Measurements from ENCODE around the gene MAN1B1. TPM values are rescaled to one million over a fixed set of nuclear protein-coding genes. Genes with fewer than 3 reads are reported as not detected.

The MAN1B1 gene
- 59.5 TPM for total RNA-seq

DNA sequence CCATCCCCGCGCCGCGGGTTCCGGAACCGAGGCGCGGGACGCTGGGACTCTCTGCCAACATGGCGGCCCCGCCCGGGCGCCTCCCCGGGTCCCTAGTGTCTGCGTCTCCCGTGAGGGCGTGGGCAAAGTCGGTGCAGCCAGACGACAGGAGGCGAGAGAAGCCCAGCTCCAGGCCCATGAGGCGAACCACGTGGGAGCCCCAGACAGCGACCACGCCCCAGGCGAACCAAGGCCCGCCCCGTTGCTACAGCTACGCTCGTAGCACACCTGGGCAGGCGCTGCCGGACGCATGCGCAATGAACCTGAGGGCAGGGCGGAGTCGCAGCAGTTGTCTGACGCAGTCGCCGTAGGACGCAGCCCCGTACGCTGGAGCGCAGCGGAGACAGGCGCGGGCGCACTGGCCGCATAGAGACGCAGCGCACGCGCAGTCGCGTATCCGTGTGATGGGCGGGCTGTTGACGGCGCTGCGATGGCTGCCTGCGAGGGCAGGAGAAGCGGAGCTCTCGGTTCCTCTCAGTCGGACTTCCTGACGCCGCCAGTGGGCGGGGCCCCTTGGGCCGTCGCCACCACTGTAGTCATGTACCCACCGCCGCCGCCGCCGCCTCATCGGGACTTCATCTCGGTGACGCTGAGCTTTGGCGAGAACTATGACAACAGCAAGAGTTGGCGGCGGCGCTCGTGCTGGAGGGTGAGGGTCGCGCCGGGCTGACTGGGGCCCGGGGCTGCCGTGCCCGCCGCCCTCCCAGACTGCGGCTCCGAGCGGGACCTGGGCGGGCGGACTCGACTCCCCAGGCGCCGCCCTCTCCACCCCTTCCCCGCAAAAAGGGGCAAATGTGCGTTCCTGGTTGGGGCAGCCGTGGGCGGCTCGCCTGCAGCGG is at the start of gene MAN1B1:
Gene MAN1B1, plus strand, starts transcription at position 455 of the 878 bp plus-strand sequence. Its CDS starts 15 bp downstream, at position 470.
- DNase-seq = peak; percentile 99

DNA sequence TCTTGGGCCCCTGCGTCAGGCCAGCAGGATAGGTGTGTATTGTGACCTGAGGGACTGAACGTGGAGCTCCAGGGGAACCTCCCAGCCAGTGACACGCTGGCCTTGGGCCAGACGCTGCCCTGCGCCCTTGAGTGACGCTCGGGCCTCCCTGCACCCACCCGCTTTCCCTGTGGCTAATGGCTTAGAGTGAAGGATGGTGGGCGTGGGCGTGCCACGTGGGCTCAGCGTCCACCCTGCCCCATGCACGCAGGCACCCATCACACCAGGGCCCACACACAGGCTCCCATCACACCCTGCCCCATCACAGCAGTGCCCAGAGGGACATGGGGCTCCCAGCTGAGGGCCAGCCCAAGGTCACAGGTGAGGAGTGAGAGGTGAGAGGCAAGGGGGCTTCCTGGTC is 49.8 kb upstream of the MAN1B1 start:
- DNase-seq = no peak

DNA sequence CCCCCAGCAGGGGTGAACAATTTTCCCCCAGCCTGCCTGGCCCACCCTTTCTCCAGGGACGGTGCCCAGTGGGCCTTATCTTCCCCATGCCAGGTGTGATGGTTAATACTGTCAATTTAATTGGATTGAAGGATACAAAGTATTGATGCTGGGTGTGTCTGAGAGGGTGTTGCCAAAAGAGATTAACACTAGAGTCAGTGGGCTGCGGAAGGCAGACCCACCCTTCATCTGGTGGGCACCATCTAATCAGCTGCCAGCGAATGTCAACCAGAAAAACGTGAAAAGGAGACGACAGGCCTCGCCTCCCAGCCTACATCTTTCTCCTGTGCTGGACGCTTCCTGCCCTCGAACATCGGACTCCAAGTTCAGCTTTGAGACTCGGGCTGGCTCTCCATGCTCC is 49.3 kb upstream of the MAN1B1 start:
- DNase-seq = no peak

DNA sequence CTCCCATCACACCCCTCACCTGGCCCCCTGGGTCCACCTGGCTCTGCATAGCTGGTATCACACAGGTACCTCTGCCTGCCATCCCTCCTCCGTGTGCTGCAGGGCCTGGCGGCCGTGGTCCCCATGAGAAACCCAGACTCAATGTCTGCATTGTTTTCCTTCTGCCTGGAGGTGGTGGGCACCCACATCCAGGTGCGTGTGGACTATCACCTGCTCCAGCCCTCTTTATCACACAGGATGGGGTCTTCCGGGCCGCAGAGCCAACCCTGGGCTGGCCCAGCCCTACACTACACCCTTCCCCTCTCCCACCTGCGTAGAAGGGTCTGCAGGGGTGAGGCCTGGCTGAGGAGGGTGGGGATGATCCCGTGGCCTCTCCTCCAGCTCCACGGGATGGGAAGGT is 47.9 kb upstream of the MAN1B1 start:
- DNase-seq = no peak

DNA sequence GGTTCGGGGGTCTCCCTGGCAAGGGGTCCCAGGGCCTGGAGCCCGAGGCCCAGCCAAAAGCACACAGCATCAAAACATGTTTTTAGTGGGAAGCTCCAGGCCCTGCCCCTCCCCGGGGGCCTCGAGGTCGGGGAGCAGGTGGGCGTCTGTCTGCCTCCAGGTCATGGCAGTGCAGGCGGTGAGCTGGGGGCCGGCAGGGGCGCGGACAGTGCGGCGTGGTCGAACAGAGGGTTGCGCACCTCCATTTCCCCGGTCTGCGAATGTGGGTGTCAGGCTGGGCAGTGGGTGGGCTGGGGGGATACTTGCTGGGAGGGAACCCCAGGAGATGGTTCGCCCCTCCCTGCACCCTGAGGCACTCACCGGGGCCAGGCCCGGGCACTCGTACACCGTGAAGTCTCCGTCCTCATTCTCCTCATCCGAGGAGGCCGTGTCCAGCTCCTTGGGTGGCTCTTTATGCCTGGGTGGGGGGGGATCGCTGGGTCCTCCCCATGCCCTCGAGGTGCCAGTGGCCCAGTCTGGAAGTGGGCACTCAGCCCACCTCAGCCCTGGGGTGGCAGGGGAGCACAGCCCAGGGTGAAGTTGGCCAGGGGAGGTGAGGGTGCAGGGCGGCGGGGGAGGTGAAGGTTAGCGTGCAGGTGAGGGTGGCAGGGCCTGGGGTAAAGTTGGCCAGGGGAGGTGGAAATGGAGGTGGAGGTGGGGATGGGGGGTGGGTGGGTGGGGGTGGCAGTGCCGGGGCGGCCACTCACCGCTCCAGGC is 47.0 kb upstream of the MAN1B1 start:
- no peak for DNase-seq

DNA sequence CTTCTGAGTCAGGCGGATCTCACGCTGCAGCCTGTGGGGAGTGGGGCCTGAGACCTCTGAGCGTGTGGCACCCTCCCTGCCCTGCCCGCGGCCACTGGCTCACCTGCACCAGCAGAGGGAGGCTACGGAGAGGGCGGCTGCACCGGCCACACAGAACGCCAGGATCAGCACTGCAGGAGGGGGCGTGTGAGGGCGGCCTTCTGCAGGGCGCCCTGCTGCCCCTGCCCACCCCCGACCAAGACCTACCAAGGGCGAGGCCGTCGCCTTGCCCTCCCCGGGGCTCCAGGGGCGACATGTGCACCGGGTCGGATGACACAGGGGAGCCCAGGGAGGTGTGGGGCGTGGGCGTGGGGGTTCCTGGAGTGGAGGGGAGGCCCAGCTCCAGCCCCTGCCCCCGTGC is 46.2 kb upstream of the MAN1B1 start:
- no peak for DNase-seq

DNA sequence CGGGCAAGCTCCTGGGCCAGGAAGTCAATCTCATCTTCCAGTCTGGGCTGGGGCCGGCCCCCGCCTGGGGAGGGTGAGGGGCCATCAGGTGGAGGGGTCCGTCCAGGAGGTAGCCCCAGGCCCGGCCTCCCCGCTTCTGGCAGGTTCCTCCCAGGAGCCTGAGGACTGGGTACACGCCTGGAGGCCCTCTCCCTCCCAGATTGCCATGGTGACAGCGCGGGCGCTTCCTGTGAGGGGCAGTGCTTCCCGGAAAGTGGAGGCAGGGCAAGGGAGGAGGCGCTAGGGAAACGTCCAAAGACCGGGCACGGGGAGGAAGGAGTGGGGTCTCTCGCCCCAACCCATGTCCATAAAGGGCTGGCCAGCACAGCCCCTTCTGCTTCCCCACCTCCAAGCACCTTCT is 45.7 kb upstream of the MAN1B1 start:
- no peak for DNase-seq

DNA sequence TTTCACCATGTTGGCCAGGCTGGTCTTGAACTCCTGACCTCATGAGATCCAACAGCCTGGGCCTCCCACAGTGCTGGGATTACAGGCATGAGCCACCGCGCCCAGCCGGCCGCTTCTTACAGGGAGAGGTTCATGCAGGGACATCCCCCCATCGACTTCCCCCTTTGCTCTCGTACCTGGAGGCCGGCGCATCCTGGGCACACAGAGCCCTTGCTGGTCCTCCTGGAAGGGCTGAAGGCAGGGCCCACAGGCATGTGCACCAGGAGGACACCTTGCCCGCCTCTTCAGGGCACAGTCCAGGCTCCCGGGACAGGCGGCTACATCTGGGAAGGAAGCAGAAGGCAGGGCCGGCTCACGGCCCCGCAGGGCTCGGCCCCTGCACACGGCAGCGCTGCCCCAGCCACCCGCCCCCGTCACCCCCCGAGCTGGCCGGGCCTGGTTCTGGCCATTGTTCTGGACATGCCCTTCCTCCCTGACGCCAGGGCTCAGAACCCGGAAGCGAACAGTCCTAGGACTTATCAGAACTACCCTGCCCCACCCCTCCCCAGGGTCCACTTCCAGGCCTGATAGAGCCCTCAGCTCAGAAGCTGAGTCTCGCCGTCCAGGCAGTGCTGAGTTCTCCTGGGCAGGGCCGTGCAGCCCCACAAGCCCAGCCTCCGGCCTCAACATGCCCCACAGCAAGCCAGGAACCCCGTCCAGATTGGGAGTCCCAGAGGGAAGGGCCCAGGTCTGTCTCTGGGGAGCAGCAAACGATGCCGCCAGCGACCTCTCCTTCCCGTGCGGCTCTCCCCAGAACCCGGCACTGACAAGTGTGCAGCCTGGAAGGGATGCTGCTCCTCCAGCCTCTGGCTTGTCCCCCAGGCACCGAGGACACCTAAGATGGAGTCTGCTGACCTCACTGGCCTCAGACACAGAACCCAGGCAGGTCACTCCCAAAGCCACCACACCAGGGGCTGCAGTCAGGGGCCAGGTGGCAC is 43.7 kb upstream of the MAN1B1 start:
- no peak for DNase-seq

DNA sequence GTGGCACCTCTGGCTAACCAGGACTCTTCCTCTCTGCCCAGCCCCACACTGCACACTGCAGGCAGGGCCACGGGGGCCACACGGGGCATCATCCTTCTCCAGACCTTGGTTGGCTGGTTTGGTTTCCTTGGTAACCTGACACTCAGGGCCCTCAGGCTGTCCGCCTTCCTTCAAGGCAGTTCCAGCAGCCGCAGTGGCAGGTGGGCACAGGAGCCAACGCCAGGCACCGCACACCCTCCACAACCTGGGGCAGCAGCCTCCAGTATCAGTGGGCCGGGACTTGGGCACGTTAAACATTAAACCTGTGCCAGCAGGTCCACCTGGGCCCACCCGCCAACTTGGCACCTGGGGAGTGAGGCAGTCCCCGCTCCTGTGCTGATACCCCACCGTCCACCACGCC is 42.7 kb upstream of the MAN1B1 start:
- DNase-seq = no peak

DNA sequence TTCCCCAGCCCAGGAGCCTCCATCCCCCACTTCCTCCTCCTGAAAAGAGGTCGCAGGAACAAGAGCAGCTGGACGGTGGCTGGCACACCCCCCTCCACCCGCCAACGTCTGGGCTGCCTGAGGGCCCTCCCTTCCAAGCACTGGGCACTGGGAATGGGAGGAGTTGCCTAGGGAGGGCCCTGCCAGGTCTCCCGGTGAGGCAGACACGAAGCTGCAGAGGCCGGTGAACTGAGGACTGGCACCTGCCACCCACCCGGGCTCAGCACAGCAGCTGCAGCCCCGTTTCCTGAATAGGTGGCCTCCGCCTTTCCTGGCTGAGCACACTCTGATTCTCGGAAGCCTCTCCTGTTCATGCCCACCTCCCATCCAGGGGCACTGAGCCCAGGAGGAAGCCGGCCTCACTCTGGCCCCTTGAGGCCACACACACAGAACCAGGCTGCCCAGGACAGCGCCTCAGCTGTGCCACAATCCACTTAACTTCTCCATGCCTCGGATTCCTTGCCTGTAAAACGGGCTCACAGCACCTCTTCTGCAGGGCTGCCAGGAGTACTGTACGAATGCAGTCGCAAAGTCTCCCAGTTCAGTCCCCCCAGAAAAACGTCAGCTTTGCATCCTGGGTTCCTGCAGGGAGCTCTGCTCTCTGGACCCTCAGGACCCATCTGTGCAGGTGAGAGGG is 42.1 kb upstream of the MAN1B1 start:
- no peak for DNase-seq

DNA sequence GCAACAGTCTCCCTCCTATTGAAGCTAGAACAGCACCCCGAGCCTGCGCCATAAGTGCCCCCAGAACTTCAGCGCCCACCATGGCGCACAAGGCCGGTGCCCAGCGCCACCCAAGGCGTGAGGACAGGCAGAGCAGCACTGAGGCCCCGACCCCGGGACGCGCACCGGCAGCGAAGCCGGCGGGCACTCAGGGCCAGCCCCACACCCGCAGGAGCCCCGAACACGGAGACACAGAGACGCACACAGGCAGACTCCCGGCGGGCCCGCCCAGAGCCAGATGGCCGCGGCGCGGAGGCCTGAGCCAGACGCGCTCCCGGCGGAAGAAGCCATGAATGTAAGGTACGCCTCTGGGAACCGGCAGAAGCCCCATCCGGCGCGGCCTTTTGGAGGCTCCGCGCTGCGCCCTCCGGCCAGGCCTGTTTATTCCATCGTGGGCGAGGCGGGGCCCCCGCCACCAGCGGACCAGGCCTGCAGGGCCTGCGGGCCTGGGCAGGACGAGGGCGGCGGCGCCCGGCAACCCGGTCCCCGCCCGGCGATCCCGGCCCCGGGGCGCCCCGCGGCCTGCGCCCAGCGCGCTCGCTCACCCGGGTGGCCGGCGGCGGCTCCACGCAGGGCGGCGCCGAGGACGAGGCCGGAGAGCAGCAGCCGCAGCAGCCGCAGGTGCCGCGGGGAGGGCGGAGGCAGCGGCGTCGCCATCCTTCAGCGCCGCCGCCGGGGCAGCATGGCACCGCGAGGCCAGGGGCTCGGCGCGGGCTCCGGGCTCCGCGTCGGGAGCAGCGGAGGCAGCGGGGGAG is 41.3 kb upstream of the MAN1B1 start:
- peak; percentile 34 for DNase-seq

DNA sequence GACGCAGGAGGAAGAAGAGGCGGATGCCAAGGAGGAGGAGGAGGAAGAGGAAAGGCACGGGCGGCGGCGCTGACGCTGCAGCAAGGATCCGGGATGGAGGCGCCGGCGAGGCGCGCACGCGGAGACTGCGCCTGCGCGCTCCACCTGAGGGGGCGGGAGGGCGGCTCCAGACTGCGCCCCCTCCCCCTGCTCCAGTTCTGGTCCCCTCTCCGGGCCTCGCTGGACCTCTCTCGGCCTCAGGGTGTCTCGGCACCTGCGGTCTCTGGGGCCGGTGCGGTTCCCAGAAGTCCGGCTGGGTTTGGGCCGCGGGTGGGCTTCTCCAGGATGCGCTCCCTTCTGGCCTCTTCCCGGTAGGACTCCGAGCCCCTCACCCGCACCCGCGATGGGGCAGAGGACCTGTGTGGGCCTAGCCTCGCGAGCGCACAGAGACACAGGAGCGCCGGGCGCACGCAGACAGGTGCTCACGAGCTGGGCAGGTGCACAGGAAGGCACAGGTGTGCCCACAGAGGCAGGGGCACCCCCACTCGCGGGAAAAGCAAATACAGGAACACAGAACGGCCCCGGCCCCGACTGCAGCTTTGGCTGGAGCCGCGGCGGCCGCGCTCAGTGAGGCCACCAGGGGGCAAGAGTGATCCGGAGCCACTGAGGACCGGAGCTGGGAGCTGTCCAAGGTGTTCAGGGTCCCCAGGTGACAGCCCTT is 40.5 kb upstream of the MAN1B1 start, which contains the start of gene NPDC1:
Gene NPDC1, minus strand, starts transcription at position 90 of the 700 bp plus-strand sequence. CDS start 188 bp downstream, outside the sequence.
- peak; percentile 85 for DNase-seq

DNA sequence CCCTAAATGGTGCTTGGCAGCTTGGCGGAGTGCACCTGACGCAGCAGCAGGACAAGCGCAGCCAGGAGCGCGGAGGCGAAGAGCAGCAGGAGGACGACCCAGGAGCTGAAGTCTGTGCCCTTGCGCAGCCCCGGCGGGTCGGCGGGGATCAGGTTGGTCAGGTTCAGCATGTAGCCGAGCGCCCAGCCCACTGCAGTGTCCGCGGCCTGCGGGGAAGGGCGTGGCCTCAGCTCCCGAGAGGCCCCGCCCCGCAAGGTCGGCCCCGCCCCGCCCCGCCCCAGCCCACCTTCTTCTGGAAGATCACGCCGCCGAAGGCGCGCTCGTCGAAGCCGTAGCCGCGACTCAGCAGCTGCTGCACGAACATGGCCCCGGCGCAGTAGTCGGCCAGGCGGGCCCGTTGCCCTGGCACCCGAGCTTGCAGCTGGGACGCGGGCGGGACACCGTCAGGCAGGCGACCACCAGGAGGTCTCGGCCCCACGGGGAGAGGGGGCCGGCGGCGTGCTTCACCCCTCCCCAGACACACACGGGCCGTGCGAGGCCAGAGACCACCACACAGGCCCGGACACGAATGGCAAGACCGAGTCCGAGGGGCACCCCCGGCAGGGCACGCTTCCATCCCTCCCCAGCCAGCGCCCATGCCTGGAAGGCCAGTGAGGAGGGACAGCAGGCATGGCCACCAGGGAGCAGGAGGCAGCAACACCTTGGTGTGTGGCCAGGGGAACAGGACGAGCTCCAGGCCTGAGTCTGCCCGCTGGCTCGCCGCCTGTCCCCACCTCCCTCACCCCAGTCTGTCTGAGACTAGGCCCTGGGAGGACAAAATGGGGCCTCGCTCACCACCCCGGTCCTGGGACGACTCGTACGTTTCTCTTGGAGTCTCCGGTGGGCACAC is 37.9 kb upstream of the MAN1B1 start:
- DNase-seq = peak; percentile 38

DNA sequence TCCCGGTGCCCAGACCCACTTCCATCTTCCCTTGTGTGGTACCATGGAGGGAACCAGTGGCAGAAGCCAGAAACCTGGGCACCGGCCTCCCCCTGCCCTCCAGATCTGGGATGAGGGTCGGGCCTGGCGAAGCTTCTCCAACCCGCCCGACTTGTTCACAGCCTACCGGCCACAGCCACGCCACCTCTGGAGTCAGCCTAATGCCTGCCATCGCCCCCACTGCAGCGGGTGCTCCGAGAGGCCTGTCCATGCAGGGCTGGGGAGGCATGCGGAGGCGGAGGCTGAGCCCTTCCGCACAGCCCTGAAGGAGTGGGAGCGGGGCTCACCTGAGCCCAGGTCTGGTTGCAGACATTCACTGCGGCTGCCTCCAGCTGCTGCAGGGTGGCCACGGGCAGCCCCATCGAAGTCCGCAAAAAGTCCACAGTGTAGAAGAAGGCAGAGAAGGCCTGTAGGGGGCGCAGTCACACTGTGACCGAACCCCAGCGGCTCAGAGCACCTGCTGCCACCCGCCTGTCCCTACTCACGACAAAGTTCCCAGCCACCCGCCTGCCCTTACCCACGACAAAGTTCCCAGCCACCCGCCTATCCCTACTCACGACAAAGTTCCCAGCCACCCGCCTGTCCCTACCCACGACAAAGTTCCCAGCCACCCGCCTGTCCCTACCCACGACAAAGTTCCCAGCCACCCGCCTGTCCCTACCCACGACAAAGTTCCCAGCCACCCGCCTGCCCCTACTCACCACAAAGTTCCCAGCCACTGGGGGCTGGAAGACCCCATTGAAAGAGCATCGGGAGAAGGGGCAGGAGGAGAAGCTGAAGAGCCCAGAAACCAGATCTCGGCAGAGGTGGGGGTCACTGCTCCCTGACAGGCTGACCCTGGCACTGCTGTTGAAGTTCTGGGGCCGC is 37.0 kb upstream of the MAN1B1 start:
- DNase-seq = peak; percentile 75

DNA sequence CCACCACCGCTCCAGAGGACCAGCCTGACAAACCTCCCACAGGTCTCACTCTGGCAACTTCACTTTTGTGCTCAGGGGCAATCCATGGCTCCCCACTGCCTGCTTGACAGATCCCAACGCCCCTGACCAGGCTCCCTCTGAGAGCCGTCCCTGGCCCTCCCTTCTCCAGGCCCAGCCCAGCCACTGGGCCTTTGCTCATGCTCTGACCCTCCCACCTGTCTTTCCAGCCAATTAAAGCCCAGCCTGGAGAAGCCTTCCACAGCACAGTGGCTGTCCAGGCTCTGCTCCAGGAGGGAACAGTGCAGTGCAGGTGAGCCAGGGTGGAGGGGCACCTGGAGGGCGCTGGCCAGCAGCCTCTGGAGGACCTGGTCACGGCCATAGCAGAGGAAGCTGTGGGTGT is 36.2 kb upstream of the MAN1B1 start:
- DNase-seq = no peak

DNA sequence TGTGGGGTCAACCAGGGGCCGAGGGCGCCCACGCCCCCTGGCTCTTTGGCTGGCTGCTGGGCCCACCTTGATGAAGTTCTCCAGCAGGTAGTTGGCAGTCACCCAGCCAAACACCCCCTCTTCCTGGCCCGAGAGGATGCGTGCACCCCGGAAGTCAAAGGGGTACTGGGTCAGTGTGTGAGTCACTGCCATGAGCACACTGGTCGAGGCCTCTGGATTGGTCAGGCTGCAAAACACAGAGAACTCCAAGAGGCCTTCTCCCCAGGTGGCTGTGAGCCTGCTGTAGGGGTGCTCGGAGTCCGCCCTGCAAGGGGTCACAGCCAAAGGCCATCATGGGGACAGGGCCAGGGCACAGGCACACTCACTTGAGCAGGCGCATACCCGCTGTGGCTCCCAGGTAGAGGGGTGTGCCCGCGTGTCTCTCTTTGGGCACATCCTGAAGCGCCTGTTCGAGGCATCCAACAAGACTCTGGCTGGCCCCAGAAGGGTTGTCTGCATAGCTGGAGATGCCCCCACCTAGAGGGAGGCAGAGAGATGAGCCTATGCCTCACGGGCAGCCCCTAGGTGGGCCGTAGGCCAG is 35.5 kb upstream of the MAN1B1 start:
- DNase-seq = no peak

DNA sequence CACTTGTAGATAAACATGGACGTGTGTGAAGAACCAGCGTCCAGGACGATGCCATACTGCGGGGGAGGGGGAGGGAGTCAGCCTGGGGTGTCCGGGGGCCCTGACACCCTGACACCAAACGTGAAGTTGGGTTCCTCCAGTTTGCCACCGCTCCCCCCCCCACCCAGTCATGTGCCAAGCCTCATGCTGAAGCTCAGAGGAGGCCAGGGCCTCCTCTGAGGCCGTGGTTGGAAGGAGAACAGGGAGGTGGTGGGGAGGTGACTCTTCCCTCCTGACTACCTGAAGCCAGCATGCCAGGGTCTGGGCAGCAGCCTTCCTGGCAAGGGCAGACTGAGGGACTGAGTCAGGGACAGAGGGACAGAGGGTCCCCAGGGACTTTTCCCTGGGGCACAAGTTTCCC is 34.5 kb upstream of the MAN1B1 start:
- no peak for DNase-seq

Measured in tongue (tissue), 2 donors.